HEK293 (cell line): ENCODE data around the gene SECTM1.

ENCODE experiments used
- MYNN ChIP-seq: fragments of 450-650 bp; formaldehyde crosslinking; IDR thresholded peaks from 2 replicates; pipeline ENCODE4 v1.5.1; 2016; ENCODE audit warnings: missing biosample characterization, missing genetic modification characterization, borderline replicate concordance
- PBX3 ChIP-seq: sonication (generic); formaldehyde crosslinking; IDR thresholded peaks from 2 replicates; pipeline ENCODE4 v1.8.1; 2022; ENCODE audit warnings: mild to moderate bottlenecking, moderate library complexity, missing genetic modification reagents
- SP7 ChIP-seq: fragments of 450-650 bp; formaldehyde crosslinking; IDR thresholded peaks from 2 replicates; pipeline ENCODE4 v1.5.1; 2016; ENCODE audit warnings: missing biosample characterization, missing genetic modification characterization
- ZNF112 ChIP-seq: fragments of 450-650 bp; formaldehyde crosslinking; IDR thresholded peaks from 2 replicates; pipeline ENCODE4 v1.5.0; 2017; ENCODE audit warnings: missing biosample characterization, missing genetic modification characterization
- ZNF132 ChIP-seq: fragments of 450-650 bp; formaldehyde crosslinking; IDR thresholded peaks from 2 replicates; pipeline ENCODE4 v1.5.1; 2017; ENCODE audit warnings: missing biosample characterization, missing genetic modification characterization, borderline replicate concordance
- ZNF146 ChIP-seq: fragments of 450-650 bp; formaldehyde crosslinking; IDR thresholded peaks from 2 replicates; pipeline ENCODE4 v1.5.1; 2016; ENCODE audit warnings: missing biosample characterization, missing genetic modification characterization
- ZNF148 ChIP-seq: fragments of 450-650 bp; formaldehyde crosslinking; IDR thresholded peaks from 2 replicates; pipeline ENCODE4 v1.5.0; 2017; ENCODE audit warnings: missing biosample characterization, missing genetic modification characterization, borderline replicate concordance
- ZNF266 ChIP-seq: fragments of 450-650 bp; formaldehyde crosslinking; IDR thresholded peaks from 2 replicates; pipeline ENCODE4 v1.5.1; 2016; ENCODE audit warnings: missing biosample characterization, missing genetic modification characterization, low read depth
- ZNF341 ChIP-seq: fragments of 450-650 bp; formaldehyde crosslinking; IDR thresholded peaks from 2 replicates; pipeline ENCODE4; 2016; ENCODE audit warnings: low read depth, missing biosample characterization, missing genetic modification characterization
- ZNF416 ChIP-seq: fragments of 450-650 bp; formaldehyde crosslinking; IDR thresholded peaks from 2 replicates; pipeline ENCODE4 v1.5.1; 2016; ENCODE audit warnings: missing biosample characterization, missing genetic modification characterization
- ZNF548 ChIP-seq: fragments of 450-650 bp; formaldehyde crosslinking; IDR thresholded peaks from 2 replicates; pipeline ENCODE4 v1.5.1; 2016; ENCODE audit warnings: missing biosample characterization, missing genetic modification characterization
- ZNF560 ChIP-seq: fragments of 450-650 bp; formaldehyde crosslinking; IDR thresholded peaks from 2 replicates; pipeline ENCODE4 v1.5.1; 2017; ENCODE audit warnings: missing biosample characterization, missing genetic modification characterization, borderline replicate concordance
- ZNF571 ChIP-seq: fragments of 450-650 bp; formaldehyde crosslinking; IDR thresholded peaks from 2 replicates; pipeline ENCODE4 v1.5.0; 2017; ENCODE audit warnings: missing biosample characterization, missing genetic modification characterization
- ZNF585B ChIP-seq: fragments of 450-650 bp; formaldehyde crosslinking; IDR thresholded peaks from 2 replicates; pipeline ENCODE4 v1.5.1; 2016; ENCODE audit warnings: missing biosample characterization, missing genetic modification characterization
- ZNF623 ChIP-seq: fragments of 450-650 bp; formaldehyde crosslinking; IDR thresholded peaks from 2 replicates; pipeline ENCODE4 v1.5.1; 2016; ENCODE audit warnings: missing biosample characterization, missing genetic modification characterization
- ZNF645 ChIP-seq: fragments of 450-650 bp; formaldehyde crosslinking; IDR thresholded peaks from 2 replicates; pipeline ENCODE4; 2016; ENCODE audit warnings: missing biosample characterization, missing genetic modification characterization
- ZNF664 ChIP-seq: fragments of 450-650 bp; formaldehyde crosslinking; IDR thresholded peaks from 2 replicates; pipeline ENCODE4 v1.5.1; 2016; ENCODE audit warnings: missing biosample characterization, missing genetic modification characterization
- ZNF692 ChIP-seq: fragments of 450-650 bp; formaldehyde crosslinking; IDR thresholded peaks from 2 replicates; pipeline ENCODE4 v1.5.1; 2016; ENCODE audit warnings: missing biosample characterization, missing genetic modification characterization
- ZNF701 ChIP-seq: fragments of 450-650 bp; formaldehyde crosslinking; IDR thresholded peaks from 2 replicates; pipeline ENCODE4 v1.5.1; 2016; ENCODE audit warnings: missing biosample characterization, missing genetic modification characterization
- ZNF747 ChIP-seq: fragments of 450-650 bp; formaldehyde crosslinking; IDR thresholded peaks from 2 replicates; pipeline ENCODE4 v1.5.1; 2016; ENCODE audit warnings: missing biosample characterization, missing genetic modification characterization
- ZNF76 ChIP-seq: fragments of 450-650 bp; formaldehyde crosslinking; IDR thresholded peaks from 2 replicates; pipeline ENCODE4; 2016; ENCODE audit warnings: low read depth, missing biosample characterization, missing genetic modification characterization, borderline replicate concordance
- ZNF768 ChIP-seq: fragments of 450-650 bp; formaldehyde crosslinking; IDR thresholded peaks from 2 replicates; pipeline ENCODE4 v1.5.1; 2018; ENCODE audit warnings: missing biosample characterization, mild to moderate bottlenecking, missing genetic modification characterization
- ZNF785 ChIP-seq: fragments of 450-650 bp; formaldehyde crosslinking; IDR thresholded peaks from 2 replicates; pipeline ENCODE4 v1.5.1; 2016; ENCODE audit warnings: missing biosample characterization, missing genetic modification characterization
- ZNF792 ChIP-seq: fragments of 450-650 bp; formaldehyde crosslinking; IDR thresholded peaks from 2 replicates; pipeline ENCODE4 v1.5.1; 2016; ENCODE audit warnings: missing biosample characterization, missing genetic modification characterization

Gene SECTM1

GRCh38 chr17:82287868-82288801, 45.4 kb downstream of the SECTM1 start (continued):
- TF ChIP-seq ZNF146 (tag by site-specific recombination) (no peak), ZNF571 (tag by site-specific recombination) (no peak), ZNF148 (tag by site-specific recombination) (no peak), ZNF747 (tag by site-specific recombination) (no peak), ZNF645 (tag by site-specific recombination) (no peak), ZNF548 (tag by site-specific recombination) (no peak), ZNF664 (tag by site-specific recombination) (no peak), MYNN (tag by site-specific recombination) (no peak), ZNF701 (tag by site-specific recombination) (no peak), ZNF112 (tag by site-specific recombination) (no peak), ZNF768 (tag by site-specific recombination) (no peak), ZNF416 (no peak), PBX3 (CRISPR knock-in tag) (no peak), ZNF266 (tag by site-specific recombination) (no peak), ZNF792 (no peak), ZNF692 (no peak), SP7 (tag by site-specific recombination) (no peak), ZNF341 (tag by site-specific recombination) (no peak), ZNF76 (tag by site-specific recombination) (no peak), ZNF785 (no peak), ZNF560 (tag by site-specific recombination) (no peak), ZNF132 (tag by site-specific recombination) (no peak), ZNF623 (no peak), ZNF585B (tag by site-specific recombination) (no peak)
